ENCODE measurements around the gene ERGIC1.
"Not testable (repeated sequence)": the region's sequence is repeated elsewhere in the genome, so short reads cannot be mapped to it uniquely, and the experiment has no call there.

The ERGIC1 gene

DNA sequence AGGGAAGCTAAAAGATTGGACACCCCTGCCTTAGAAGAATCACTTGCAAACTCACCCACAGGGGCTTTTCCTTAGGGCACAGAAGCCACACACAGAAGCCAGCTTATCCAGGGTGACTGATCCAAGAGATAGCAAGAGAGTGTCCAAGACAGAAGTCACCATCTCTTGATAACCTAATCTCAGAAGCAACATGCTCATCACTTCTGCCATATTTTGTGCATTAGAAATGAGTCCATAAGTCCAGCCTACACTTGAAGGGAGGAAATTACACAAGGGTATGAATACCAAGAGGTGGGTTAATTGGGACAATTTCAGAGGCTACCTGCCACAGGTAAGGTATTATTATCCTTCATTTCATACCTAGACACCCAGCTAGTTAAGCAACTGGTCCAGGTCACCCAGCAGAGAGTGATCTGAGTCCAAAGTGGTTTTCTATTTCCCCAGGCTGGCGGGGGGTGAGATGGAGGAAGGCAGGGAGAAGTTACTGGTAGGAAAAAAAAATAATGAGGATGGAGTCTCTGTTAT lies 3.7 kb upstream of the ERGIC1 start:
- no peak for DNase-seq (ENCODE audit: low read depth)

DNA sequence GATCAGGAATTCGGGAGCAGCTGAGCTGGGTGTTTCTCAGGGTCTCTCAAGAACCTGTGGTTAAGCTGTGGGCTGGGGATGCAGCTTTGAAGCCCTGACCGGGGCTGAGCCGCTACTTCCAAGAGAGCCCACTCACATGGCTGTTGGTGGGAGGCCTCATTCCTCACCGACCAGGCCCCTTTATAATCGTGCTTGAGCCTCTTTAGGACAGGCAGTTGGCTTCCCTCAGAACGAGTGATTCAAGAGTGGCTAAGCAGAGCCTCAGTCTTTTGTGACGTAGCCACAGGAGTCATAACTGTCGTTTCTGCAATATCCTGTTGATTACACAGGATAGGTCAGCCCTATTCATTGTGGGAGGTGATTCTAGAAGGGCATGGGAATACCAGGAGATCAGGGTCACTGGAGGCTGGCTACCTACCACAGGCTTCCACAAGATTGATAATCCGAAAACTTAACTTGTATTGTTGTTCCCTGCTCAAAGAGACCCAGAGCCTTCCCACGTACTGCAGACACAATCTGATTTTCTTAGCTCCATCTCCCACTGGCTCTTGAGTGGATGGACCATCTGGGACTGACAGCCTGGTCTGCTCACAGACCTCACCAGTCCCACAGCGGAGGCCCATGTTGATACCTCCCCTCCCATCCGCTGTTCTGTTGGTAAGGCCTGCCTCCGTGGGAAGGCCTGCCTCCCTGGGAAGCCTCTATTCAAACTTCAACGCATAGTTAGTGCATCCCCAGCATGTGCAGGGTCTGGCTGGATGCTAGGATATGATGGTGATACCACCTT lies 3.0 kb upstream of the ERGIC1 start:
- no peak for DNase-seq (ENCODE audit: low read depth)

DNA sequence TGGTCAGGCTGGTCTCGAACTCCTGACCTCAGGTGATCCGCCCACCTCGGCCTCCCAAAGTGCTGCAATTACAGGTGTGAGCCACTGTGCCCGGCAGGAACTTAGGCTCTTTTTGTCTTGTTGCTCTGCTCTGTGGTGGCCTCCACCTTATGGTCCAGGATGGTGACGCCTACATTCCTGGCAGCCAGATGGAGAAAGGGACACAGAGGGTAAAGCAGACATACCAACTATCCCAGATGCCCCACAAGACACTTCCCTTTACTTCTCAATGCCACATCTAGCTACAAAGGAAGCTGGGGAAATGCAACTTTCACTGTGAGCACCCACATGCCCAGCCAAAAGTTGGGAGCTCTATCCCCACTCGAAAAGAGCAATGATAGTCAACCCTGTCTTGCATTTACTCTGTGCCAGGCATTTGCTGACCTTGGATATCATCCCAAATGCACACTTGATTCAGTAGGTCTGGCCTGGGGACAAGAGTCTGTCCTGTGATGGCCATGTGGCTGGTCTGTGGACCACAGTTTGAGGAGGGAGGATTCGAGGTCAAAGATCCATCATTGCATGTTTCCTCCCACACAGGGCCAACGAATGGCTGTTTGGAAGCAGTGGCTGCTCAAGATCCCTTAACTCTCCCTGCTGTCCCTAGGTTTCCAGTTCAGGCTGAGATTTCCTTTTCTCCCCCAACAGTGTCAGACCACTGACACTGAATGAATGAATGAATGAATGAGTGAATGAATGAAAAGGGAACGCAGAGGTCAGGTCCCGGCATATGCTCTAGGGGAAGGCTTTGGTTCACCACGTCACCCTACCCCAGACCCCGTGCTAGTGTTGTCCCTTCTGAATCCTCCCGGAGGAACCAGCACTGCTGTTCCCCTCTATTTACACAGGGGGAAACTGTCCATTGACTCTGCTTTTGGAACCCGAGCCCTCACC lies 1.4 kb upstream of the ERGIC1 start:
- no peak for DNase-seq (ENCODE audit: low read depth)

DNA sequence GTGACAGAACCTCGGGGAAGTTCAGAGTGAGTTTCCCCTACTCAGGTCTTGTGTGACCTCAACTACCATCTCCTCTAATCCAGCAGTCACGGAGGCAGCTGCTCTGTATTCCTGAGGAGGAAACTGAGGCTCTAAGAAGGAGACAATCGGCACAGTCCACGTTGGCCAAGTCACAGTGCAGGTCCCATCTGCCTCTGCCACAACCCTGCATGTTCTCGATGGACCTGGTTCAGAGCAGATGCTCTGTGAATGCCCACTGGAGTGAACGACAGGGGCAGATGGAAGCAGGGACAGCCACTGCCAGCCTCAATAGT lies 722 bp upstream of the ERGIC1 start:
- DNase-seq (ENCODE audit: low read depth), result no peak

DNA sequence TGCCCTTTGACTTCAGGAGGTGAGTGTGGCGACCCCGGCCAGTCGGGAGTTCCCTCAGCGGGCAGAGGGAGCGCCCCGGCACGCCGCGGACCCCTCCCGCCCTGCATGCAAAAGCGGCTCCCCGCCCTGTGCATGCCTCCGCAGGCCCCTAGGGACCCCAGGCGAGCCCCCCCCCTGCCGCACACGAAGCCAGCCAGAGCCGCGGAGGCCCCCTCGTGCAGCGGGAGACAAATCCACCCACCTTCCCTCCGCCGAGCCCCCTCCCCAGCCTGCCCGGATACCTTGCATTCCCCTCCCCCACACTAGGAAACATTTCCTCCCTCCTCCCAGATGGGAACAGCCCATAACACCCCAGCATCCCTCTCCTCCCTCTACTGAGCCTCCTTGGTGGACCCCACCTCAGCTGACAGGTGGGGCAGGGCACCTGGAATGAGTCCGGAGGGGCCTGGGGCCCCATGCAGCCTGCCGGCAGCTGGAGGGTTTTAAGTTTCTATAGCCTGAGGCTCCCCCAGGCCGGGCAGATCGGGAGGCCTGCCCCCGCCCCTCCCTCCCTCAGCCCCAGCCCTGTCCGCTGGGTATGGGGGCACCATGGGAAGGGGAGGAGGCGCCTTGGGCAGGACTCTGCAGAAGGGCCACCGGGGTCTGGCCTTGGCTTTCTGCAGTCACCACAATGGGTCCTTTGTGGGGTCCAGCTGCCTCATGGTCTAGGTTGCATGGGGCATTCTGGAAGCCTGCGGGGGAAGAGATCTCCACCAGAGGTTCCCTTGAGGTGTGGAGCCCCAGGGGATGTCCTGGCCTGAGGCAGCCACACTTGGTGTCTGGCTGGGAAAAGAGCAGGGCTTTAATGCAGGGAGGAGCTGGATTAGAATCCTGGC lies 601 bp downstream of the ERGIC1 start:
- DNase-seq (ENCODE audit: low read depth), result no peak

DNA sequence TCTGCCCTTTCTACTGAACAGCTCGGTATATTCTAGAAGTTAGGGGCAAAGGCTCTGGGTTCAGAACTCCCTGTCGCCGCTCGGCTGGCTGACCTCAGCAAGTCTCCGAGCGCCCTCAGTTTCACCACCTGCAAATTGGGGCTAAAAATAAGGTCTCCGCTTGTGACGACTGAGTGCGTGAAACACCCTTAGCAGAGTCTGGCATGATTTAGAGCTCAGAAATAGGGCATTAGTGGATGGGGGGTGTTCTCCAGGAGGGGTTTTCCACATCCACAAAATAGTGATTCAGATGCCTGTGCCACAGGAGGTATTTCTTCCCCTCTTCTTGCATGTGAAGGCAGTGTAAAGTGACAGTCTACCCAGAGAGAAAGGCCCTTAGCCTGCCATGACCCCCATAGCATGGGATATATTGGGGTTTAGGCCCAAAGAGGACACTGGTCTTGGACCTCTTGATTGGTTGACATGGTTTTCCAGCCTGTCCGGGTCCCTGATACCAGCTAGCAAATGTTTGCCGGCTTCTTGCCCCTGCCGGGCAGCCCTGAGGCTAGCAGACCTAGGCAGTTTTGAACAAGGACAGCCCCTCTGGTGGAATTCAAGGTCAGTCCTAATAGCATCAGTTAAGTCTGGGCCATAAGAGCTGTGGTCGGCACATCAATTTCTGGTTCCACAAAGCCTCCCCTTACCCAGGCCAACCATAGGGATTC lies 1.4 kb downstream of the ERGIC1 start:
- DNase-seq (ENCODE audit: low read depth), result no peak

DNA sequence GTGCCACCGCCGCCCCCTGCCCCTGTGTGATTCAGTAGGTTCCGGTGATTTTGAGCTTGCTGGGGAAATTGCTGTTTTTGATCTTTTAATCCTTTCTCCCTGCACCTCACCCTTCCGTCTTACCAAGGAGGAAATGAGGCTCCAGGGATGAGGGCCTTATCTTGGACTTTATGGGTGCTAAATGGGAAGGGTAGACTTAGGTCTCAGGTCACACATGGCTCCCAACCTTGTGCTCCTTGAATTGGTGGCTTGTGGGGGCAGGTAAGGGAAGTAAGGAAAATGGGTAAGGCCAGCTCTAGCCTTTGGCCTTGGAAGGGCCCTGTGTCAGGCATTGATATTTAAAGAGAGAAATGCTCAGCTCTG lies 1.9 kb downstream of the ERGIC1 start:
- no peak for DNase-seq (ENCODE audit: low read depth)

DNA sequence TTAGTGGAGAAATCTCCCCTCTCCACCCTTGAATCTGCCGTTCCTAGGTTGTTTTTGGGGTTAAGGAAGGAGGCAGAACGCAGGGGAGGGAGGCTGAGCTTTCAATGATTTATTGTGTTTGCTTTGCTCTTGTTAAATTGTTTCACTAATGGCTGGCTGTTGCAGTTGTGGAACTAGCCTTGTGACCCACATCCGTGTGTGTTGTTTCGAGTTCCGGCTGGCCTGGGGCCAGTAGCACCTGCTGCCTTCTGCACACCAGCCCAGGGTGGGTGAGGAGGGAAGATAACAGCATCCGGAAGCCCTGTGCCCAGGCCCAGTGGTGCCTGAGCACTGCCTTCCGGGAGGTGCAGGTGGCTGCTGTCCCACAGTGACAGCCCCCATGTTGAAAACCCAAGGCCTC lies 3.6 kb downstream of the ERGIC1 start:
- DNase-seq (ENCODE audit: low read depth), result peak; percentile 27

DNA sequence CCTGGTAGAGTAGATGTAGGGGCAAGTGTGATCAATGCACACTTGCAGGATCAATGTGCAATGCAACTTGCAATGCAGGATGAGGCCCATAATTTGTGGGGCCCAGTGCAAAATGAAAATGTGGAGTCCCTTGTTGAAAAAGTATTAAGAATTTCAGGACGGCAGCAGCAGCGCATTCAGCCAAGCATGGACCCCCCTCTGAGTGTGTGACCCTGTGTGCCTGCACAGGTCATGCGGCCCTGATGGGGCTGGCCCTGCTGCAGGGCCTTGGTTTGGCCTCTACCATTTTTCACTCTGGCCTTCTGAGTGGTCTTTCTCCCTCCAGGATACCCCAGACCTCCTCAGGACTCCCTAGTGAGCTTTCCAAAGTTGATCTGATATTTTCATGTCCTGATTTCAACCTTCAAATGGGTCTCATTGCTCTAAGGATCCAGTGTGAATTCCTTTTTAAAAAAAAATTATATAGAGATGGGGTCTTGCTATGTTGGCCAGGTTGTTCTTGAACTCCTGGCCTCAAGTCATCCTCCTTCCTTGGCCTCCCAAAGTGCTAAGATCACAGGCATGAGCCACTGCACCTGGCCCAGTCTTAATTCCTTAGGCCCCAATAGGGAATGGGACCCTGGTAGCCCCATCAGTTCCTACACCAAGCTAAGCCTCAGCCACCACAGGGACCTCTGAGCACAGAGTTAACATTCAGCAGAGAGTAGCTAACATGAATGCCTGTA lies 4.3 kb downstream of the ERGIC1 start:
- no peak for DNase-seq (ENCODE audit: low read depth)

DNA sequence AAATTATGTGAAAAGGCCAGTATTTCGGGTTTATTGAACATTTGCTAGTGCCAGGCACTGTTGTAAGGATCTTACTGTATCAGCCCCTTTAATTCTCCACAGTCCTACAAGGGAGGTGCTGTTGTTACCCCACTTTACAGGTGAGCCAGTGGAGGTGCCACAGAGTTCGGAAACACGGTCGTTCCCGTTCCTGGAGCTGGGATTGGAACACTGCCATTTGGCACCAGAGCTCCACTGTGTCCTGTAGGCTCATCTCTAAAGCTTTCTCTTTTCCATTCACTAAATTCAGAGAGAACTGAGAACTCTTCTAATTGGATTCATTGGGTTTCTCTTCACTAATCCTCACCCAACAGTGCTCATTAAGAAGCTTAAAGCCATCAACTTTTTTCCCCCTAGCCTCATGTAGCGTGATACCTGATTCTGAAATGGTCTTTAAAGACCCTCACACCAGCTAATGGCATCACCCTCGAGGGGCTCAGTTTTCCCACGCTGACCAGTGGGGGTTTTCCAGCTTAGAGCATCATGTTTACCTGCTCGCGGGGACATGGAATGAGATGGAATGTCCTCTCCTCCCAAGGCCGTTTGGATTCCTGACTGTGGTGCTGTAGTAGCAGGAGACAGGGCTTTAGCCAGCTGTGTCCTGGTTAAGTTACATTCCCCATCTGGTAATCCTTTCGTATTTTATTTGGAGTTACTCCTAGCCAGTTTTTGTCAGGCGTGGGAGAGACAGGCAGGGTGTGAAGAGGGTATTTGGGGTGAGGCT lies 5.8 kb downstream of the ERGIC1 start:
- no peak for DNase-seq (ENCODE audit: low read depth)

DNA sequence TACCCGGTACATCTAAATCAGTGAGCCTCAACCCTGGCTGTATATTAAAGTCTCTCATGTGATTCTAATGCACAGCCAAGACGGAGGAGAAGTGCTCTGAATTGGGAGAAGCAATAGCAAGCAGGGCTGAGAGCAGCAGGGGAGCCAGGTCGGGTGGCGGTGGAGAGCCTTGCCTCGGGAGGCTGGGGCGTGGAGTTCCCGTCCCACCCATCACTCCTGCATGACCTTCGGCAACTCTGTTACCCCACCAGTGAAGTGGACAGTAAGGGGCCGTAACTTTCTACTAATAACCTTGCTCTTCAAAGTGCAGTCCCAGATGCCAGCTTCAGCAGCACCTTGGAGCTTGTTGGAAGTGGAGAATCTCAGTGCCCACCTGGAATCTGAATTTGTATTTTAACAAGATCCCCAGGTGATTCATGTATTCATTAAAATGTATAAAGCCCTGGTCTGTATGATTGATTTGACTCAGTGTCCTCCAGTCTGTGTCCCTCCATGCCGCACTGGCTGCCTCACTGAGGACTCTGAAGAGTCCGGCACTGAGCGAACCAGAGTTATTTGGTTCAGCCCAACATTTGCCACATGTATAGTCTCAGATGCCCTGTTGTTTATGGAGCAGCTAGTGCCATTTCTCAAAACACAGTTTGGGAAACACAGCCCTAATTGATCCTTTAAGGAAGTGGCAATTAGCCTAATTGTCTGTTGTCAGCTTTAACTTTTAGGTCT lies 6.5 kb downstream of the ERGIC1 start:
- DNase-seq (ENCODE audit: low read depth), result no peak

DNA sequence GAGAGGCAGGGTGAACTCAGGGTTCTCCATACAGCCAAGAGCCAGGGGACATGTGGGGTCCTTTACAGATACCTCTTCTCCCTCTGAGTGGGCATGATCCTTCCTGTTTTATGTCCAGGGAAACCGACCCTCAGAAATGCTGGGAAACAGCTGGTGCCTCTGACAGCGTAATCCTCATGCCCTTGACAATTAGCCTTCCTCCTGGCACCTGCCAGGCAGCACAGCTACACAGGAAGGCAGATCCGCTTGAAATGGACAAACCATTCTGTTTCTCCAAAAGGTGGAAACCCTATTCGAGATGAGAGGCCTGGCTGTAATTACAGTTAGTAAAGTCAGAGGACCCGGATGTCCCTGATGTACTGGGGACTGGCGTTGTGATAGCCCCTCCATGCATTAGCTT lies 7.2 kb downstream of the ERGIC1 start:
- no peak for DNase-seq (ENCODE audit: low read depth)

DNA sequence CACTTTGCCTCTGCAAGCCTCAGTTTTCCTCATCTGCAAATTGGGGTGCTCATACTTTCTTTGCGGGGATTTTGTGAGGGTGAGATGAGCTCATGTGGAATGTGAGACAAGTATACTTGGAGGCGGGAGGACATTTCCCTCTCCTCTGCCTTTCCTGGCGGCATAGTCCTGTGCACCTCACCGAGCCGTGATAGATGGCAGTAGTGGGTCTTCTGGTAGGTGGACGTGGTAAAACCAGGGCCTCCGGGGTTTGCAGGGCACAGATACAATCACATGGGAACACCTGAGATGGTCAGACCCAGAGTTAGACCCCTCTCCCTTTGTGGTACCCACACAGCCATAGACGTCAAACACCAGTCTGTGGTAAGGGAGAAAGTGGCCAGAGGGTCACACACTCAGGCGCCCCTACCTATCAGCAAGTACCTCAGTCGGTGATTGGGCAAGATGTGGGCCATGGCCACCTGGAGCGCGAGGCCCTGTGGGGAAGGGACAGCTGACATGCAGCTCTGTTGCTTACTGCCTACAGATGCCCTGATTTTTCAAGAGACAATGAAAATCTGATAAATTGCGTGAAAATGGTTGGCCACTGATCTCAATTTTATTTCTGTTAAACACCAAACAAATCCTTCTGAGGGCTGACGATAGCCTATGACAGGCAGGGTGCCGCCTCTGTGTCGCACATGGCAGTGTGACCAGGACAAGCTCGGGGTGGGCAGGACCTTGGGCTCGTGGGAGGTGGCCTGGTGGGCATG lies 9.9 kb downstream of the ERGIC1 start:
- no peak for DNase-seq (ENCODE audit: low read depth)

DNA sequence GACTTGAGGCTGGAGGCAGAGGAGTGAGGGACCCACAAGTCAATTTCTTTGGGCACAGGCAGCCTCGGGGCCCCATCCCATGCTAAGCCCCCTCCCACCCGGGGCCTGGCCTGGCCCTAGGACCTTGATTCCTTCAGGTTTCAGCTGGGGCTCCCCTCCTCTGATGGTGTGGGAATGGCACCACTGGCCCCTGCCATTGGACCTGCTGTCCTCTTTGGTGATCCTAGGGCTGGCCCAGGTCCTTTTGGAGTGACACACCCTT lies 10.5 kb downstream of the ERGIC1 start:
- no peak for DNase-seq (ENCODE audit: low read depth)

DNA sequence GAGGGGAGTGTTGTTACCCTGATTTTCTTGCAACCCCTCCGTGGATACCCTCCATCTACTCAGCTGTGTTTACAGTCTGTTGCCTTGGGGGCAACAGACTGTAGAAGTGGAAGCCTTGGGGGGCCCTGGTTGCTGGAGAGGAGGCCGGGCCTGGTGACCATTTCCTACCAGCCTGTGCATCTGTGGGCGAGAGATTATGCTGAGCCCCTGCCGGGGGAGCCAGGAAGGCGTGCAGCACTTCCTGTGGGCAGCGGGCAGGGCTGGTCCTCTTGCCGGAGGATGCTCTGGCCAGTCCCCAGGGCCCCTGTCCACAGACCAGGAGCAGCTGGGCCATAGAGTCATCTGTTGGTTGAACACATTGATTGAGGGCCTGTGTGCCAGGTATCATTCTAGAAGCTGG lies 11.1 kb downstream of the ERGIC1 start:
- no peak for DNase-seq (ENCODE audit: low read depth)

DNA sequence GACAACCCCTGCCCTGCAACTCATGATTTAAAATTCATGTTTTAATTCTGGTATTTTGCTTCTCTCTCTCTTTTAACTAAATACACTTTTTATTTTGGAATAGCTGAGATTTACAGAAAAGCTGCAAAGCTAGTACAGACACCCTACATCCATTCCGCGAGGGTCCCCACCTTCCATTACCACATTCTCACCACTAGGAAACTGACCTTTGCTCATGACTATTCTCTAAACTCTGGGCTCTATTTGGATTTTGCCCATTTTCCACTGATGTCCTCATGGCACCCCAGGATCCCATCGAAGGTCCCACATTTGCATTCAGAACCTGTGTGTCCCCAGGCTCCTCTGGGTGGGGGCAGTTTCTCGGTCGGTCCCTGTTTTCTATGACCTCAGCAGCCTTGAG lies 11.5 kb downstream of the ERGIC1 start:
- no peak for DNase-seq (ENCODE audit: low read depth)

DNA sequence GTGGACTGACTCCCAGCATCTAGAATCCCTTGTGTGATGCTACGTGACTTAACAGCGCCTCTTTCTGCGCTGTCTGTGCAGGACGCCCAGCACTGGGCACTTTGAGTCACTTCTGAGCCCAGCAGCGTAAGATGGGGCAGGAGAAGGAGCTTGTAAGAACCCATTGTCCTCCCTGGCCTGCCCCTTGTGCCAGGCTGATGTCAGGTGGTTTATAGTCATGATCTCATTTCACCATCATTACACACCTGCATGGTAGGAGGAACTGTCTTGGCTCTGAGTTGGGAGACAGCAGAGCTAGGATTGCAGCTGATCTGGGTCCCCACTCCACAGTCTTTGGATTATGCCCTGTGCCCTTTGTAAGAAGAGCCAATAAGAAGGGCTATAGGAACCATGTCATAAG lies 12.2 kb downstream of the ERGIC1 start:
- no peak for DNase-seq (ENCODE audit: low read depth)

DNA sequence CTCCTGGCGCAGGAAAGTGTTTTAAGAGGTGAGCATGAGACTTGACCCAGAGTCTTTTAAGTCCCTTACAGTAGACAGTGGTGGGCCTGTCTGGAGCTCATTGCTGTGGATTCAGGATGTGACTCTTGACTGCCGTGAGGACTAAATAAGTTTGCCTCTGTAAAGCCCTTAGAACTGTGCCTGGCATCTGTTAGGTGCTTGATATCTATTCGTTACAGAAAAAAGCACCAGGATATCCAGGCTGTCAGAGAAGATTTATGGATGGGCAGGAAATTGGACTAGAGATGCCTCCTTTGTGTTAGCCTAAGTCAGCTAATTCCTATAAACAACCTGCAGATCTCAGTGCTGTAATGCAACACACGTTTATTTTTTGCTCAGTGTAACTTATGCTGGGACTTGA lies 12.6 kb downstream of the ERGIC1 start:
- DNase-seq (ENCODE audit: low read depth), result no peak

DNA sequence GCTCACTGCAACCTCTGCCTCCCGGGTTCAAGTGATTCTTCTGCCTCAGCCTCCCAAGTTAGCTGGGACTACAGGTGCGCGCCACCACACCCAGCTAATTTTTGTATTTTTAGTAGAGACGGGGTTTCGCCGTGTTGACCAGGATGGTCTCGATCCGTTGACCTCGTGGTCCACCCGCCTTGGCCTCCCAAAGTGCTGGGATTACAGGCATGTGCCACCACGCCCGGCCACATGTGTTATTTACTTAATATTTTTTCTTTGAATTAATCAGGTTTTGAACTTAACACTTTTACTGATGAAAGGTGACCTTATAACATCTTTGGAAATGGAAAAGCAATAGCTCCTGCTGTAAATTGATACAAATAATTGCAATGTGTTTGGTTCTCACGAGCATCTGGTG lies 13.5 kb downstream of the ERGIC1 start:
- DNase-seq (ENCODE audit: low read depth), result not testable (repeated sequence)

Measured in stimulated activated CD8-positive, alpha-beta memory T cell treated with anti-CD3 and anti-CD28 coated beads, Interleukin-12 subunit alpha, Interleukin-12 subunit beta, amount 100 ng/mL, for 1 hour (primary cell).